ENCODE results near the gene CEBPZ. TPM values are rescaled to one million over a fixed set of nuclear protein-coding genes. Genes with fewer than 3 reads are reported as not detected.

Gene CEBPZ
- total and polyA plus RNA-seq, 4 donors: 15.7 to 25.6 (median 19.9) TPM

GRCh38 chr2:37167636-37168180 lies 63.7 kb downstream of the CEBPZ start (continued):
- no peak for TF ChIP-seq CTCF (IDR thresholded peaks at IDR 0.05; ENCODE audit: low read depth, low read length, missing input control)
- no peak for TF ChIP-seq EGR1 (IDR thresholded peaks at IDR 0.05; ENCODE audit: low read depth in 2 of 2)
- TF ChIP-seq HNF4G (IDR thresholded peaks at IDR 0.05): no peak
- no peak for TF ChIP-seq RAD21 (IDR thresholded peaks at IDR 0.05)
- no peak for TF ChIP-seq RXRA (IDR thresholded peaks at IDR 0.05)

GRCh38 chr2:37164757-37165156 lies 66.6 kb downstream of the CEBPZ start:
- no peak for DNase-seq (ENCODE audit: low spot score)
- WGBS: 73% methylated on average over 1 of the region's 1 CpG
- Histone ChIP-seq H3K36me3 (ENCODE audit: control insufficient read depth in 4 of 4, insufficient read depth in 3 of 4, low read depth in 1 of 4, low read length in 3 of 4) (no peaks in the 10 kb centered on the region), H3K4me1 (ENCODE audit: control insufficient read depth in 4 of 4, insufficient read depth in 4 of 4, low read length in 3 of 4) (no peaks in the 10 kb centered on the region), H3K27me3 (ENCODE audit: control insufficient read depth in 4 of 4, insufficient read depth in 4 of 4, low read length in 3 of 4) (no peaks in the 10 kb centered on the region), H3K4me3 (ENCODE audit: low read depth in 1 of 3, low read length in 3 of 3) (no peak overlapping the region), H3K9ac (ENCODE audit: low read depth in 1 of 2, low read length in 2 of 2) (no peak overlapping the region), H3K9me3 (ENCODE audit: control insufficient read depth in 4 of 4, low read length in 3 of 4) (no peaks in the 10 kb centered on the region), H3K27ac (ENCODE audit: low read depth in 1 of 2, low read length in 2 of 2) (no peak overlapping the region)
- TF ChIP-seq RAD21 (IDR thresholded peaks at IDR 0.05): no peak
- no peak for TF ChIP-seq ATF3 (IDR thresholded peaks at IDR 0.05)
- no peak for TF ChIP-seq GABPA (IDR thresholded peaks at IDR 0.05 in 1 of 2, conservative IDR thresholded peaks at IDR 0.05 in 1 of 2)
- TF ChIP-seq HNF4A (conservative IDR thresholded peaks at IDR 0.05): no peak
- TF ChIP-seq HNF4G (IDR thresholded peaks at IDR 0.05): no peak
- TF ChIP-seq REST (IDR thresholded peaks at IDR 0.05): no peak
- TF ChIP-seq SP1 (IDR thresholded peaks at IDR 0.05): no peak
- no peak for TF ChIP-seq CTCF (IDR thresholded peaks at IDR 0.05; ENCODE audit: low read depth, low read length, missing input control)
- TF ChIP-seq NR2F2 (IDR thresholded peaks at IDR 0.05): no peak
- no peak for TF ChIP-seq EGR1 (IDR thresholded peaks at IDR 0.05; ENCODE audit: low read depth in 2 of 2)
- TF ChIP-seq ZBTB33 (IDR thresholded peaks at IDR 0.05): no peak
- no peak for TF ChIP-seq MAX (IDR thresholded peaks at IDR 0.05)
- TF ChIP-seq FOXA1 (IDR thresholded peaks at IDR 0.05): no peak
- no peak for TF ChIP-seq TAF1 (conservative IDR thresholded peaks at IDR 0.05)
- no peak for TF ChIP-seq YY1 (IDR thresholded peaks at IDR 0.05)
- TF ChIP-seq JUND (IDR thresholded peaks at IDR 0.05): no peak
- no peak for TF ChIP-seq RXRA (IDR thresholded peaks at IDR 0.05)
- no peak for TF ChIP-seq FOXA2 (IDR thresholded peaks at IDR 0.05)

All from liver (tissue), 9 donors.